CD4-positive, alpha-beta T cell (primary cell): ENCODE measurements around the gene MTMR2. TPM values are rescaled to one million over a fixed set of nuclear protein-coding genes. Genes with fewer than 3 reads are reported as not detected.
"Not testable (repeated sequence)": the region's sequence is repeated elsewhere in the genome, so short reads cannot be mapped to it uniquely, and the experiment has no call there.

ENCODE experiments used
- ATAC-seq: fragments of 200-7000 bp; cut with Tn5 transposase; one replicate; pipeline ENCODE4 v1.10.0; 2022; ENCODE audit warnings: mild to moderate bottlenecking; ENCODE audit not compliant: poor library complexity
- CTCF ChIA-PET: fragments of 350-600 bp; sonication (Branson Sonifier 250); formaldehyde crosslinking; loops from one replicate; lab custom pipeline; 2021; ENCODE audit warnings: antibody characterized with exemption, inconsistent platforms; lab: Charles Lee
- POLR2A ChIA-PET: fragments of 350-600 bp; sonication (Branson Sonifier 250); formaldehyde crosslinking; loops from one replicate; lab custom pipeline; 2021; ENCODE audit warnings: antibody characterized with exemption, inconsistent platforms; lab: Charles Lee
- DNase-seq, 14 experiments: peaks; one replicate each; pipeline ENCODE4 v3.0.0-alpha.2; 2013 to 2020; ENCODE audit warnings: mixed read lengths in 2 of 14
- H3K27ac ChIP-seq, 2 donors: one replicate each; pipeline versions ENCODE4 v1.5.1 to v1.7.0; 2013; ENCODE audit warnings: low read length in 2 of 2, low read depth in 1 of 2, mild to moderate bottlenecking in 1 of 2
- H3K27me3 ChIP-seq, 2 experiments: 1 replicate in 1 of 2; 2 replicates in 1 of 2; pipeline versions ENCODE4 v1.6.1 to v1.7.0; 2013; ENCODE audit warnings: low read length in 2 of 2, control low read depth in 1 of 2, mild to moderate bottlenecking in 1 of 2, moderate library complexity in 1 of 2; ENCODE audit not compliant: insufficient read depth in 2 of 2, control insufficient read depth in 1 of 2
- H3K36me3 ChIP-seq: one replicate; pipeline ENCODE4 v1.6.1; 2013; ENCODE audit warnings: low read length, control low read depth; ENCODE audit not compliant: insufficient read depth
- H3K4me1 ChIP-seq: one replicate; pipeline ENCODE4 v1.6.1; 2013; ENCODE audit warnings: low read length, control low read depth; ENCODE audit not compliant: insufficient read depth
- H3K4me3 ChIP-seq: one replicate; pipeline ENCODE4 v1.5.1; 2013; ENCODE audit warnings: mild to moderate bottlenecking, low read length, moderate library complexity
- H3K9me3 ChIP-seq, 2 experiments: 1 replicate in 1 of 2; 2 replicates in 1 of 2; pipeline versions ENCODE4 v1.6.1 to v1.7.0; 2013; ENCODE audit warnings: low read length in 2 of 2, mild to moderate bottlenecking in 2 of 2, control low read depth in 1 of 2, moderate library complexity in 1 of 2; ENCODE audit not compliant: control insufficient read depth in 1 of 2, insufficient read depth in 1 of 2
- H3K27ac Mint-ChIP-seq: one replicate; pipeline ENCODE4 v1.8.0; 2020; ENCODE audit warnings: mixed read lengths
- H3K27me3 Mint-ChIP-seq: one replicate; pipeline ENCODE4 v1.8.0; 2021; ENCODE audit warnings: mixed read lengths
- H3K36me3 Mint-ChIP-seq: one replicate; pipeline ENCODE4 v1.8.0; 2021; ENCODE audit warnings: low read depth, mixed read lengths
- H3K4me1 Mint-ChIP-seq: one replicate; pipeline ENCODE4 v1.8.0; 2021; ENCODE audit warnings: low read depth, mixed read lengths
- H3K4me3 Mint-ChIP-seq: one replicate; pipeline ENCODE4 v1.8.0; 2020; ENCODE audit warnings: mild to moderate bottlenecking, mixed read lengths
- H3K9me3 Mint-ChIP-seq: one replicate; pipeline ENCODE4 v1.8.0; 2020; ENCODE audit warnings: mixed read lengths
- CTCF ChIP-seq: fragments of 200-600 bp; IDR thresholded peaks from one replicate; pipeline ENCODE4 v1.8.0; 2022; ENCODE audit warnings: antibody characterized with exemption, mild to moderate bottlenecking
- intact Hi-C, 2 experiments: fragments of 100-400 bp; cut with DNase I in 1 of 2; cut with micrococcal nuclease in 1 of 2; formaldehyde crosslinking; loops; one replicate each; pipeline versions ENCODE4 v1.15.1 to v1.9.0; 2023 to 2025; cut with DNase I, micrococcal nuclease
- total RNA-seq, 174 experiments: library from RNA in 2 of 174; stranded (reverse) in 2 of 174; gene quantifications; one replicate each; pipeline ENCODE4 v1.2.3 and lab custom pipeline; 2021 to 2026

MTMR2 gene
- total RNA-seq, 2 experiments from 2014 or later = 6.6 to 6.9 TPM

GRCh38 chr11:95816037-95816436 lies 107.9 kb downstream of the MTMR2 start:
- Mint-ChIP-seq H3K36me3 (peaks cover 64% of the 10 kb centered on the region), H3K27ac (no peak overlapping the region), H3K4me3 (no peak overlapping the region), H3K27me3 (no peaks in the 10 kb centered on the region), H3K9me3 (no peaks in the 10 kb centered on the region), H3K4me1 (no peaks in the 10 kb centered on the region)
- Histone ChIP-seq H3K9me3 (no peaks in the 10 kb centered on the region), H3K27ac (no peak overlapping the region), H3K36me3 (peaks cover 33% of the 10 kb centered on the region), H3K27me3 (no peaks in the 10 kb centered on the region), H3K4me1 (no peaks in the 10 kb centered on the region), H3K4me3 (no peak overlapping the region)
- ATAC-seq (no peak), DNase-seq (no peak)
- no peak for TF ChIP-seq CTCF
- ChIA-PET POLR2A (no interaction called here), CTCF (no interaction called here)
- intact Hi-C loops = no loop called here

GRCh38 chr11:95811052-95811451 lies 112.9 kb downstream of the MTMR2 start:
- H3K9me3 Mint-ChIP-seq, DNase-seq, H3K27ac ChIP-seq, H3K4me1 Mint-ChIP-seq, H3K27ac Mint-ChIP-seq, H3K27me3 ChIP-seq, H3K9me3 ChIP-seq, H3K4me3 Mint-ChIP-seq, POLR2A ChIA-PET, intact Hi-C loops, H3K27me3 Mint-ChIP-seq, H3K4me3 ChIP-seq, CTCF ChIA-PET, H3K4me1 ChIP-seq, ATAC-seq: not testable (repeated sequence)
- peaks cover 30% of the 10 kb centered on the region for H3K36me3 Mint-ChIP-seq
- H3K36me3 ChIP-seq = peaks cover 12% of the 10 kb centered on the region

GRCh38 chr11:95806464-95806863 lies 117.4 kb downstream of the MTMR2 start:
- H3K36me3 ChIP-seq, H3K27me3 Mint-ChIP-seq, CTCF ChIA-PET, ATAC-seq, H3K9me3 Mint-ChIP-seq, H3K27ac Mint-ChIP-seq, H3K27me3 ChIP-seq, intact Hi-C loops, H3K4me3 Mint-ChIP-seq, H3K4me3 ChIP-seq, H3K9me3 ChIP-seq, H3K4me1 ChIP-seq, H3K4me1 Mint-ChIP-seq, H3K27ac ChIP-seq: not testable (repeated sequence)
- peaks cover 28% of the 10 kb centered on the region for H3K36me3 Mint-ChIP-seq
- POLR2A ChIA-PET = interaction anchor here (2.1 kb wide), 1 partner anchor 17 kb away, joined by 9 read pairs; the partner anchor contains the start of genes CEP57 and FAM76B
- DNase-seq = peak in 5 of 14 experiments; percentile 2 to 46 (median 13)

GRCh38 chr11:95805869-95806268 lies 118.0 kb downstream of the MTMR2 start:
- Histone ChIP-seq H3K4me1 (peaks cover 5% of the 10 kb centered on the region), H3K27ac (no peak overlapping the region), H3K4me3 (no peak overlapping the region), H3K36me3 (peaks cover 11% of the 10 kb centered on the region), H3K9me3 (no peaks in the 10 kb centered on the region), H3K27me3 (no peaks in the 10 kb centered on the region)
- no peak for TF ChIP-seq CTCF
- intact Hi-C loops = no loop called here
- peak in 1 of 14 experiments; percentile 21 for DNase-seq
- ATAC-seq = no peak
- ChIA-PET CTCF (no interaction called here), POLR2A (interaction anchor here (2.1 kb wide), 1 partner anchor 16 kb away, joined by 9 read pairs; the partner anchor contains the start of genes CEP57 and FAM76B)
- no peak overlapping the region for H3K27ac Mint-ChIP-seq
- no peaks in the 10 kb centered on the region for H3K27me3 Mint-ChIP-seq
- H3K4me1 Mint-ChIP-seq = no peaks in the 10 kb centered on the region
- no peak overlapping the region for H3K4me3 Mint-ChIP-seq
- H3K9me3 Mint-ChIP-seq = no peaks in the 10 kb centered on the region
- H3K36me3 Mint-ChIP-seq = peaks cover 34% of the 10 kb centered on the region
